ENCODE measurements around the gene ZNF592. TPM values are rescaled to one million over a fixed set of nuclear protein-coding genes. Genes with fewer than 3 reads are reported as not detected.

Gene ZNF592
- total and polyA plus RNA-seq, 10 donors, result 5.2 to 36.2 (median 32.5) TPM

GRCh38 chr15:84759018-84759417 is 10.6 kb downstream of the ZNF592 start:
- intact Hi-C loops (cut with DNase I; ENCODE audit: low total_unique reads), result no loop called here
- Histone ChIP-seq H3K36me3 (peaks cover 0 to 12% (median 0%) of the 10 kb centered on the region in 6 donors), H3K27me3 (replicated peaks in 1 of 7) (no peaks in the 10 kb centered on the region), H3K9me3 (no peaks in the 10 kb centered on the region), H3K27ac (no peak overlapping the region), H3K4me3 (no peak overlapping the region), H3K4me1 (peaks cover 41 to 100% (median 84%) of the 10 kb centered on the region in 6 donors)
- no peak for TF ChIP-seq CTCF (IDR thresholded peaks at IDR 0.05 in 8 of 11, conservative IDR thresholded peaks at IDR 0.05 in 3 of 11)
- WGBS, 5 donors, result 58 to 79% (median 65%) methylated on average over 1 of the region's 1 CpG
- no peak for DNase-seq

- no peak for DNase-seq
- no peak overlapping the region for H3K4me3 ChIP-seq
- intact Hi-C loops (cut with DNase I; ENCODE audit: low total_unique reads), result loop anchor here (10.0 kb wide), 1 partner anchor 55 kb away; no protein-coding TSS in a partner anchor
- TF ChIP-seq POLR2AphosphoS5 (IDR thresholded peaks at IDR 0.05) (no peak), CTCF (IDR thresholded peaks at IDR 0.05 in 8 of 11, conservative IDR thresholded peaks at IDR 0.05 in 3 of 11) (no peak), POLR2A (IDR thresholded peaks at IDR 0.05) (no peak)
- 80 to 95% (median 91%) methylated on average over 1 of the region's 1 CpG for WGBS, 5 donors
- H3K36me3 ChIP-seq, result peaks cover 0 to 18% (median 4%) of the 10 kb centered on the region in 6 donors
- H3K27me3 ChIP-seq (replicated peaks in 1 of 7), result no peaks in the 10 kb centered on the region
- H3K9me3 ChIP-seq, result no peaks in the 10 kb centered on the region
- peaks cover 41 to 100% (median 80%) of the 10 kb centered on the region in 6 donors for H3K4me1 ChIP-seq
- H3K27ac ChIP-seq, result peak overlapping the region in 1 of 8 donors; percentile 10
These were observed 11.8 kb downstream of the ZNF592 start for GRCh38 chr15:84760219-84760618.

GRCh38 chr15:84761607-84762131 is 13.3 kb downstream of the ZNF592 start:
- WGBS, 5 donors, result 23 to 43% (median 39%) methylated on average over 4 of the region's 4 CpGs

More at GRCh38 chr15:84761607-84762131, 13.3 kb downstream of the ZNF592 start:
- no peak for DNase-seq
- Histone ChIP-seq H3K9me3 (no peaks in the 10 kb centered on the region), H3K4me3 (no peak overlapping the region), H3K4me1 (peaks cover 41 to 90% (median 66%) of the 10 kb centered on the region in 6 donors), H3K27me3 (replicated peaks in 1 of 7) (no peaks in the 10 kb centered on the region), H3K36me3 (peaks cover 0 to 33% (median 14%) of the 10 kb centered on the region in 6 donors), H3K27ac (peak overlapping the region in 4 of 8 donors; percentile 4 to 67 (median 28))
- no peak for TF ChIP-seq CTCF (IDR thresholded peaks at IDR 0.05 in 8 of 11, conservative IDR thresholded peaks at IDR 0.05 in 3 of 11)
- no peak for TF ChIP-seq POLR2A (IDR thresholded peaks at IDR 0.05)
- TF ChIP-seq POLR2AphosphoS5 (IDR thresholded peaks at IDR 0.05), result no peak
- intact Hi-C loops (cut with DNase I; ENCODE audit: low total_unique reads), result loop anchor here (10.0 kb wide), 1 partner anchor 57 kb away; no protein-coding TSS in a partner anchor

Data from spleen (tissue), 11 donors.